Aorta (tissue), 5 donors: ENCODE measurements around the gene TPM1. TPM values are rescaled to one million over a fixed set of nuclear protein-coding genes. Genes with fewer than 3 reads are reported as not detected.

Experiments
- ATAC-seq: fragments of 200-7000 bp; cut with Tn5 transposase; one replicate; pipeline ENCODE4 v1.9.1; 2022; ENCODE audit warnings: moderate library complexity; ENCODE audit not compliant: low FRiP score
- DNase-seq, 2 donors: peaks; one replicate each; pipeline ENCODE4 v3.0.0-alpha.2; 2020
- H3K27ac ChIP-seq, 2 donors: one replicate each; pipeline ENCODE4 v1.5.1; 2013; ENCODE audit warnings: low read length in 2 of 2, mild to moderate bottlenecking in 2 of 2, moderate library complexity in 2 of 2, control low read depth in 1 of 2, inconsistent platforms in 1 of 2, low read depth in 1 of 2
- H3K27me3 ChIP-seq, 2 donors: one replicate each; pipeline ENCODE4 v1.6.1; 2013; ENCODE audit warnings: control low read depth in 1 of 2, low read length in 1 of 2, mild to moderate bottlenecking in 1 of 2, moderate library complexity in 1 of 2; ENCODE audit not compliant: insufficient read depth in 2 of 2, control insufficient read depth in 1 of 2
- H3K36me3 ChIP-seq, 2 donors: one replicate each; pipeline ENCODE4 v1.6.1; 2013; ENCODE audit warnings: control low read depth in 1 of 2, low read length in 1 of 2, mild to moderate bottlenecking in 1 of 2; ENCODE audit not compliant: insufficient read depth in 2 of 2, control insufficient read depth in 1 of 2
- H3K4me1 ChIP-seq, 2 donors: one replicate each; pipeline ENCODE4 v1.6.1; 2013; ENCODE audit warnings: low read length in 2 of 2, control low read depth in 1 of 2, mild to moderate bottlenecking in 1 of 2, moderate library complexity in 1 of 2; ENCODE audit not compliant: insufficient read depth in 2 of 2, control insufficient read depth in 1 of 2
- H3K4me3 ChIP-seq, 2 donors: one replicate each; pipeline ENCODE4 v1.5.1; 2013; ENCODE audit warnings: low read length in 2 of 2, control low read depth in 1 of 2, mild to moderate bottlenecking in 1 of 2
- H3K9me3 ChIP-seq: one replicate; pipeline ENCODE4 v1.6.1; 2013; ENCODE audit warnings: mild to moderate bottlenecking, low read length; ENCODE audit not compliant: control insufficient read depth
- WGBS, 2 donors: extraction: QIAGEN DNeasy Blood & Tissue Kit; methylation state at CpG; one replicate each; pipeline ENCODE4 v1.1.7; 2013; 5-methylcytosine and 5-hydroxymethylcytosine counted together
- intact Hi-C, 2 donors: fragments of 100-400 bp; cut with DNase I; formaldehyde crosslinking; loops; one replicate each; pipeline versions ENCODE4 v1.14.2 to v1.15.0; 2022
- polyA plus RNA-seq, 2 donors: library from polyadenylated mRNA; stranded (reverse); fragments of 200-250 nt; gene quantifications; one replicate each; pipeline ENCODE4 v1.2.3, GENCODE V29; 2013
- total RNA-seq, 2 donors: library from RNA; stranded (reverse); fragmentation: NEBNext Ultra II Directional; extraction: Animal tissue kit (Norgen Biotek cat#: 25700); gene quantifications; one replicate each; pipeline ENCODE4 v1.2.1, GENCODE V29; 2021
- donor health status: healthy with polysubstance abuse.
- donor health status: Bipolar disorder and iron deficiency.
- donor health status: DM: no; HTN: no; CAD: no.
- donor health status: DM: no; HTN: no; CAD: no.
- donor health status: DM: yes; HTN: yes; CAD: no.

The TPM1 gene
- total and polyA plus RNA-seq, 4 donors, result 861 to 1,497 (median 1,170) TPM

- no peaks in the 10 kb centered on the region for H3K27me3 ChIP-seq
- DNase-seq, result no peak
- 95 to 98% methylated on average over 2 of the region's 2 CpGs for WGBS, 2 donors
- peak overlapping the region in 1 of 2 donors; percentile 29 for H3K27ac ChIP-seq
- H3K9me3 ChIP-seq, result no peaks in the 10 kb centered on the region
- intact Hi-C loops, result loop anchor here in 1 of 2 donors (2.0 kb wide), 1 partner anchor 17 kb away; no protein-coding TSS in a partner anchor
- ATAC-seq, result no peak
- H3K4me3 ChIP-seq, result no peak overlapping the region
- H3K4me1 ChIP-seq, result no peaks in the 10 kb centered on the region
- H3K36me3 ChIP-seq, result no peaks in the 10 kb centered on the region
These were observed 20.4 kb upstream of the TPM1 start for GRCh38 chr15:63022181-63022580.

GRCh38 chr15:63022663-63023062 is 19.9 kb upstream of the TPM1 start:
- no peak overlapping the region for H3K4me3 ChIP-seq
- no peak for ATAC-seq
- no peak for DNase-seq
- peak overlapping the region in 1 of 2 donors; percentile 71 for H3K27ac ChIP-seq
- no peaks in the 10 kb centered on the region for H3K36me3 ChIP-seq
- no peaks in the 10 kb centered on the region for H3K4me1 ChIP-seq
- no peaks in the 10 kb centered on the region for H3K27me3 ChIP-seq
- intact Hi-C loops, result loop anchor here in 1 of 2 donors (2.0 kb wide), 1 partner anchor 16 kb away; no protein-coding TSS in a partner anchor
- no peaks in the 10 kb centered on the region for H3K9me3 ChIP-seq

- no peaks in the 10 kb centered on the region for H3K4me1 ChIP-seq
- H3K36me3 ChIP-seq, result no peaks in the 10 kb centered on the region
- DNase-seq (peak in 1 of 2 donors; percentile 68), ATAC-seq (peak; percentile 63)
- peak overlapping the region; percentile 71 to 91 for H3K27ac ChIP-seq
- intact Hi-C loops, result loop anchor here in 1 of 2 donors (2.0 kb wide), 1 partner anchor 15 kb away; no protein-coding TSS in a partner anchor
- WGBS, 2 donors, result 6 to 9% methylated on average over 3 of the region's 3 CpGs
- H3K27me3 ChIP-seq, result no peaks in the 10 kb centered on the region
- H3K9me3 ChIP-seq, result no peaks in the 10 kb centered on the region
- H3K4me3 ChIP-seq, result no peak overlapping the region
These were observed 19.1 kb upstream of the TPM1 start for GRCh38 chr15:63023351-63023945.

GRCh38 chr15:63025460-63025859 is 17.1 kb upstream of the TPM1 start:
- Histone ChIP-seq H3K4me3 (no peak overlapping the region), H3K4me1 (no peaks in the 10 kb centered on the region), H3K36me3 (no peaks in the 10 kb centered on the region), H3K27ac (no peak overlapping the region), H3K9me3 (no peaks in the 10 kb centered on the region), H3K27me3 (no peaks in the 10 kb centered on the region)
- 97% methylated on average over 6 of the region's 6 CpGs for WGBS, 2 donors
- ATAC-seq (no peak), DNase-seq (no peak)
- intact Hi-C loops, result no loop called here

- ATAC-seq, result no peak
- DNase-seq, result no peak
- H3K27ac ChIP-seq, result no peak overlapping the region
- intact Hi-C loops, result no loop called here
- no peak overlapping the region for H3K4me3 ChIP-seq
- H3K4me1 ChIP-seq, result no peaks in the 10 kb centered on the region
- WGBS, 2 donors, result 94 to 98% methylated on average over 2 of the region's 2 CpGs
- H3K9me3 ChIP-seq, result no peaks in the 10 kb centered on the region
- H3K27me3 ChIP-seq, result no peaks in the 10 kb centered on the region
- no peaks in the 10 kb centered on the region for H3K36me3 ChIP-seq
These were observed 14.9 kb upstream of the TPM1 start for GRCh38 chr15:63027646-63028045.

GRCh38 chr15:63028442-63029110 is 14.0 kb upstream of the TPM1 start:
- 95 to 97% methylated on average over 5 of the region's 5 CpGs for WGBS, 2 donors
- Histone ChIP-seq H3K27ac (no peak overlapping the region), H3K4me3 (no peak overlapping the region), H3K36me3 (no peaks in the 10 kb centered on the region), H3K9me3 (no peaks in the 10 kb centered on the region), H3K27me3 (no peaks in the 10 kb centered on the region), H3K4me1 (no peaks in the 10 kb centered on the region)
- intact Hi-C loops, result no loop called here
- ATAC-seq, result no peak
- DNase-seq, result no peak

GRCh38 chr15:63029676-63030075 is 12.9 kb upstream of the TPM1 start:
- Histone ChIP-seq H3K4me3 (no peak overlapping the region), H3K4me1 (no peaks in the 10 kb centered on the region), H3K9me3 (no peaks in the 10 kb centered on the region), H3K27ac (no peak overlapping the region), H3K36me3 (no peaks in the 10 kb centered on the region), H3K27me3 (no peaks in the 10 kb centered on the region)
- ATAC-seq (no peak), DNase-seq (no peak)
- 73 to 74% methylated on average over 5 of the region's 5 CpGs for WGBS, 2 donors
- intact Hi-C loops, result no loop called here

- Histone ChIP-seq H3K27ac (no peak overlapping the region), H3K4me1 (no peaks in the 10 kb centered on the region), H3K9me3 (no peaks in the 10 kb centered on the region), H3K4me3 (no peak overlapping the region), H3K36me3 (no peaks in the 10 kb centered on the region), H3K27me3 (no peaks in the 10 kb centered on the region)
- 27 to 34% methylated on average over 6 of the region's 6 CpGs for WGBS, 2 donors
- DNase-seq (peak in 1 of 2 donors; percentile 82), ATAC-seq (peak; percentile 82)
- intact Hi-C loops, result no loop called here
These were observed 12.4 kb upstream of the TPM1 start for GRCh38 chr15:63030101-63030551.

- ATAC-seq, result no peak
- intact Hi-C loops, result no loop called here
- Histone ChIP-seq H3K4me1 (no peaks in the 10 kb centered on the region), H3K27ac (no peak overlapping the region), H3K27me3 (no peaks in the 10 kb centered on the region), H3K9me3 (no peaks in the 10 kb centered on the region), H3K4me3 (no peak overlapping the region), H3K36me3 (no peaks in the 10 kb centered on the region)
- DNase-seq, result no peak
- whole genome bisulfite sequencing, 2 donors, result 96 to 97% methylated on average over 2 of the region's 2 CpGs
These were observed 8.0 kb upstream of the TPM1 start for GRCh38 chr15:63034578-63034977.
